Stimulated activated CD8-positive, alpha-beta memory T cell treated with anti-CD3 and anti-CD28 coated beads, Interleukin-12 subunit alpha, Interleukin-12 subunit beta, amount 100 ng/mL, for 24 hours (primary cell): Measurements from ENCODE around the gene THUMPD2.
"Not testable (repeated sequence)": the region's sequence is repeated elsewhere in the genome, so short reads cannot be mapped to it uniquely, and the experiment has no call there.

Experiments
- DNase-seq: peaks from one replicate; pipeline ENCODE4 v3.0.0-alpha.2; 2020; ENCODE audit errors: extremely low read depth

Gene THUMPD2

DNA sequence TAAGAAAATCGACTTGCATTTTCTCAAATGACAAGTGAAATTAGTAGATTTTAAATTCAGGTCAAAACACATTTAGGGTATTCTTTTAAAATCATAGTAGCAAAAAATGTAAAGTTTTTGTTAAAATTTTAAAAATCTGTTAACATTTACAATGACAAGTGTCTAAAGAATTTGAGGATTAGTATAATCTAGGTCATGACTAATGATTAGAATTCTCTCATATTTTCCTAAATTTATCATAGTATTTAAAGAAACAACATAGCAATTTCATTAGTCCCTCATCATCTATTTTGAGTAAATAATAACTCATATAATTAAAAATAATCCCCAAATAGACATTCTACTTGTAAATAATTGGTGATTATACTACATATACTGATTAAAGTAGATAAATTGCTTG is 23.6 kb downstream of the THUMPD2 start:
- DNase-seq: no peak

- no peak for DNase-seq
Measured at GRCh38 chr2:39743269-39743776, 35.7 kb downstream of the THUMPD2 start.

- no peak for DNase-seq
Measured at GRCh38 chr2:39741871-39742270, 37.2 kb downstream of the THUMPD2 start.

GRCh38 chr2:39739386-39739785 is 39.7 kb downstream of the THUMPD2 start:
- no peak for DNase-seq

- no peak for DNase-seq
Measured at GRCh38 chr2:39738936-39739335, 40.1 kb downstream of the THUMPD2 start.

GRCh38 chr2:39737661-39738060 is 41.4 kb downstream of the THUMPD2 start:
- no peak for DNase-seq

DNA sequence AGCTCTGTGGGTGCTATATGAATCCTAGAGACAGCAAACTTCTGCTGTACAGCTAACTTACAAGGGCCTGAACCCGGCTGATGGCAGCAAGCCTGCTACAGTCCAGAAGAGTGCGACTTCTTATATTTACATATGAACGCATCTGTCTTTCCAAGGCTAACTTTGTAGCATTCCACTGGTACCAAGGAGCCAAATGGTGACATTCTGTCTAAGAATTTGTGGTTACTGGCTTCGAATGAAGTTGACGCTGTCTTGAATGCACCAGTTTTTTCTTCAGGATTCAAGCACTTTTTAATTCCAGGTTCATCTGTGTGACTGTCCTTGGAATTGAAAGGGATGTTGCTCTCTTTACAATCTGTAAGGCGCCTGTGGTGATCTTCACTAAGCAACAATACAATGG is 42.4 kb downstream of the THUMPD2 start:
- DNase-seq: no peak

DNA sequence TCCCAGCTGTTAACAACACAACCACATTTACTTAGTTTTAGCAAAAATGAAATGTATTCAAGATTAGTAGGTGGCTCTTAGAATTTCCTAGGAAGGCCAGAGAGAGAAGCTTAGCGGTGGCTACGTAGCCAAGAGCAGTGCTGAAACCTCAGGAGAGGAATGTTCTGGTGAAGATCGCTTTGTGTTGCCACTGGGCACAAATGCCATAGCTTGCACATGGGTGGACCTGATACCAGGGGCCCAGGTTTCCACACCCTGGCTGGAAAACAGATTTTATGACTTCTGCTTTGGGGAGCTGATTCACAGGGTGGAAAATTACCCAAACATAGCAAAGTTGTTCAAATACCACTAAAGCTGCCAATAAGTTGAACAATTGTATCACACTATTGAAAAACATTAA is 43.4 kb downstream of the THUMPD2 start:
- DNase-seq: no peak

DNA sequence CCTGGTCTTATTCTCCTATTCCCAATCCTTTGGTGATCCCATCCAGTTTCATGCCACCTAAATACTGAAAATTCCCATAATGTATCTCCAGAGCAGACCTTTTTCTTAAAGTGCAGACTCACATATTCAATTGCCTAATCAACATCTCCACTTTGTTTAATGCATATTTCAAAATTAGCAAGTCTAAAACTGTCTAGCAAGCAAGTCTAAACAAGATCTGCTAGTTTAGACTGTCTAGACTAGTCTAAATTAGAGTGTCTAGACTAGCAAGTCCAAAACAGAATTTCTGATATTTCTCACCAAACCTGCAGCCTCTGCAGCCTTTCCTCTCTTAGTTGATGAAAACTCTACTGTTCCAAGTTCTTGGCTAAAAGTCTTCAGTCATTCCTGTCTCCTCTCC is 44.6 kb downstream of the THUMPD2 start:
- DNase-seq: no peak

- no peak for DNase-seq
Measured at GRCh38 chr2:39733070-39733674, 45.9 kb downstream of the THUMPD2 start.

- DNase-seq: no peak
Measured at GRCh38 chr2:39732482-39732881, 46.6 kb downstream of the THUMPD2 start.

GRCh38 chr2:39731546-39731945 is 47.5 kb downstream of the THUMPD2 start:
- DNase-seq: no peak

DNA sequence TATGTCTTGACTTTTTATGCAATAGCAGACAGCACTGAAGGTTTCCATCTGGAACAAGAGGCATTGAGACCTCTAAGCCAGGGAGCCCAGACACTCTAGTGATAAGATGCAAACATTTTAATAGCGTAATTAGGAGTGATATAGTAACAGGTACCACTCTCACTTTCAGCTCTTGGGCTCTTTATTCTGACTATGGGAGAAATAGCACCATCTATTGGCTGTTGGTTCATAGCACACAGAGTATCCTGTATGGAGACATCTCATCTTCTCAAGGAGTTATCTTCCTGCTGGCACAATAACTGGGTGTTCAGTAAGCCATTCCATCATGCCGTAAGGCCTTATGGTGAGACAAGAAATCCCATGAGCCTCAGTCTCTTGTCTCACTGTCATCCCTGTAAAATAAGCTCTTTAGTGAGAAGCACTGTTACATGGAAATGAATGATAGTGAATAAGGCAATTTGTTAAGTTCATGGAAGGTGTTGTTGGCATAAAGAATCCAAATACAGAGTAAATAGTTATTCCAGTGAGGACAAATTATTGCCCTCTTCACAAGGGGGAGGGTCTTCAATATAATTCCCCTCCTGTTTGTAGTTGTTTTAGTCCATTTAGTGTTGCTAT is 48.3 kb downstream of the THUMPD2 start:
- DNase-seq: no peak

GRCh38 chr2:39730276-39730675 is 48.8 kb downstream of the THUMPD2 start:
- DNase-seq: no peak

DNA sequence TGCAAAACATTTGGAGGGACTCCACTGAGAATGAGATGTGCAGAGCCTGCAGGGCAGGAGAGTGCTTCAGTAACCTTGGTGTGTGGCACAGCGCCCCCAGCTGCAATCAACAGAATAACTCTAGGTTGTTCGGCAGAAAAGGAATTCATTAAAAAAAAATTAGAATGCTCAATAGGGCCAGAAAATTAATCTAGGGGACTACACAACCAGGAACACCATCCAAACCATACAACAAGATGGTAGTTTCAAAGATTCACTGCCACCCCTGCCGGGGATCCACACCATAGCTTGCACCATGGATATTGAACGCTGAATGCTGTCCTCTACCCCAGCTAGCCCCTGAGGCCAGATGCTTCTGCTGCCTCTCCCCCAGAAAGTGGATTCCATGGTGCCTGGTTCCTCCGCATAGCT is 50.1 kb downstream of the THUMPD2 start:
- DNase-seq: no peak

- DNase-seq: not testable (repeated sequence)
Measured at GRCh38 chr2:39728085-39728484, 51.0 kb downstream of the THUMPD2 start.

DNA sequence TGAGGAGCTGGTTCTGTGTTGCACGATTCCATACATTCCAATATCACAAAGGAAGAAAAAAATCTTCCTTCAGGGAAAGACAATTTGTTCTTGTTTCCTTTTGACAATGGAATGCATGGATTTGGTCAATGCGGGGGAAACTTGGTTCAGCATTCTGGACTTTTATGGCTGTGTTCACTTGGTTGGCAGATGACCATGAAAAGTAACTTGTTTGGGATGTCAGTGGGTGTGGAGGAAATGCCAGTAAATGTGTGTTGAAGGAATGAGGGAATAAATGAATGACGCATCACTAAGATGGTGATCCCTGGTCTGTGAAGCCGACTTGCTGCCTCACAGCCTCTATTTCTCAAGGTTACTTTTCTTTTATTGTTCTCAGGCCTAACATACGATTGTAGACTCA is 53.7 kb downstream of the THUMPD2 start:
- DNase-seq: no peak

GRCh38 chr2:39724828-39725144 is 54.3 kb downstream of the THUMPD2 start:
- DNase-seq: no peak

- no peak for DNase-seq
Measured at GRCh38 chr2:39723946-39724827, 54.9 kb downstream of the THUMPD2 start.

DNA sequence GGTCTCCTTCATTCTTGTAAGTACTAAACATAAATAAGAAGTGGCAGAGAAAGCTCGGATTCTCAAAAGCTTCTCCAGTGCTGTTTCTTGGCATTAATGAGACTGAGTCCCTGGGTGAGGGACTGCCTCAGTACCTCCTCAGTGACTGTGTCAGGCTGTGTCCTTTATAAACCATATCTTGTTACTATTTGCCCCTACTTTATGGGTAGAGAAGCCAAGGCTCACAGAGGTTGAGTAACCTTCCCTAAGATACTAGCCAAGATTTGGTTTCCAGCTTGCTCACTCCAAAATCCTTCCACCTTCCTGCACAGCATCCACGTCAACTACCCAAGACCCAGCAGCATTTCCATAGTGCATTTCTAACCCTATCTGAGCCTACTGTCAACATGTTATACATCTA is 55.6 kb downstream of the THUMPD2 start:
- DNase-seq: no peak

GRCh38 chr2:39720970-39721369 is 58.1 kb downstream of the THUMPD2 start:
- no peak for DNase-seq

DNA sequence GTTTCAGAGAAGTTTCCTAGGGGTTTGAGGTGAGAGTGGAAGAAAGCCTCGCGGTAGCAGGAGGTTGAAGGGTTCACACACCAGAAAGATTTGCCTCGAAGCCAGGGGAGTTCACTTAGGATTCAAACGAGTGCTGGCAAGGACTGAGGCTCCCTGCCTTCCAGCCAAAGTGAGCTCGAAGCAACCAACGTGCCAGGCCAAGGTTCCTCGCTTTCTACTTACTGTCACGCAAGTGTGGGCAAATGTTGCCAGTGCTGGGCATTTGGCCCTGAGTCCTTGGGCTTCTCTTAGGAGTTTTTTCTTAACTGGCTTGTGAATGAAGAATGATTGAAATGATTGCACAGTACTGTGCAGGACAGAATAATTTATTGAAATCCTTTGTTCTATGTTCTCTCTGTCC is 59.7 kb downstream of the THUMPD2 start:
- no peak for DNase-seq

DNA sequence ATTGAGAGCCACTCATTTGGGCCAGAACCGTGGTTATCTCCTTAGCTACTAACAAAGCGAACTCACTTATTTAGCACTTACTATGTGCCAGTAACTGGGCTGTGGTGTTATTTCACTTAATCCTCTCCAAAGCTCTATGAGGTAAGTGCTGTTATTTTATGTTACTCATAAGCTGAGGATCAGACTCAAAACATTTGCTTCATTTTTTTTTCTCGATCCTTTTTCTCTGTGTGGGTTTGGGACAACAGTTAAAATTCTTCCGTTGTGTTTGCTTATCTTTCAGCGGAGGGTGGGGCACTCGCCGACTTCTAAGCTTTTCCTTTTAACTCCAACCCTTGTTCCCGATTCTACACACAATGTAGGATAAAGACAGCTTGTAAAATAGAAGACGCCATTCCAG is 60.6 kb downstream of the THUMPD2 start:
- no peak for DNase-seq
